ENCODE measurements around the gene KRTAP16-1. TPM values are rescaled to one million over a fixed set of nuclear protein-coding genes. Genes with fewer than 3 reads are reported as not detected.
"Not testable (repeated sequence)": the region's sequence is repeated elsewhere in the genome, so short reads cannot be mapped to it uniquely, and the experiment has no call there.

KRTAP16-1 gene, protein sequence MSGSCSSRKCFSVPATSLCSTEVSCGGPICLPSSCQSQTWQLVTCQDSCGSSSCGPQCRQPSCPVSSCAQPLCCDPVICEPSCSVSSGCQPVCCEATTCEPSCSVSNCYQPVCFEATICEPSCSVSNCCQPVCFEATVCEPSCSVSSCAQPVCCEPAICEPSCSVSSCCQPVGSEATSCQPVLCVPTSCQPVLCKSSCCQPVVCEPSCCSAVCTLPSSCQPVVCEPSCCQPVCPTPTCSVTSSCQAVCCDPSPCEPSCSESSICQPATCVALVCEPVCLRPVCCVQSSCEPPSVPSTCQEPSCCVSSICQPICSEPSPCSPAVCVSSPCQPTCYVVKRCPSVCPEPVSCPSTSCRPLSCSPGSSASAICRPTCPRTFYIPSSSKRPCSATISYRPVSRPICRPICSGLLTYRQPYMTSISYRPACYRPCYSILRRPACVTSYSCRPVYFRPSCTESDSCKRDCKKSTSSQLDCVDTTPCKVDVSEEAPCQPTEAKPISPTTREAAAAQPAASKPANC
- total RNA-seq (2014; rRNA removed; shearing (Covaris generic)) = not detected in 2 replicates

GRCh38 chr17:41308918-41309359, at the start of gene KRTAP16-1:
Gene KRTAP16-1 (minus strand): TSS chr17:41309309. CDS start chr17:41309253, 56 bp downstream.
- no peak for DNase-seq (ENCODE audit: low spot score)

- no peak for DNase-seq (ENCODE audit: low spot score)
Measured at GRCh38 chr17:41354536-41354935, 45.4 kb upstream of the KRTAP16-1 start.

DNA sequence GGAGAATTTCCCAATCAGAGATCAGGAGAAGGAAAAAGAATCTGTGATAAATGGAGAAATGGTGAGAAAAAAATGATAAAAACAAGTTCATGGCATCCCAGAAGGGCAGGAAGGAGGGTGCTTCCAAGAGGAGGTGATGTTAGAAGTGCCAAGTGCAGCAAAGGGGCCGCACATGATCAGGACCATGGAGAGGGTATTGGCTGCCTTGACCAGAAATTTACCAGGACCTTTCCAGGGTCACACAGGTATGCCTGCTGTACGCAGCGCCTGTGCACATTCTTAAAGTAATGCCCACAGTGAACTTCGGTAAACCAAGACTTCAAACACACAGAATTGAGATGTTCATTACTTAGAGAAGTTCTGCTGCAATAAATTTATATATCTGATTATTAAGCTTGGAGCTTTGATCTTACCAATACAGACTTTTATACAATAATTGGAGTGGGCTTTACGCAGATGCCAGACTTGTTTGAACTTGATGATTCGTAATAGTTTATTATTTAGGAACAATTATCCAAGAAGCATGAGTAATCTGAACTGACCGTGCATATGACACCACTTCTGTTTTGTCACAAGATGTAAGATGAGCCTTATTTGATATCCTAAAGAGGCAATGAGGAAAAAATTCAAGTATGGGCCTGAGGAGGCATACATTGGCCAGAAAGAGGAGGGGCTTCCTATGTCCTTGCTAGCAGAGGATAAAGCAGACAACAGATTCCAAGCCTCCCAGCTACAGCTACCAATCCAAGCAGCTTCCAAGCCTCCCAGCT, 43.7 kb upstream of the KRTAP16-1 start:
- DNase-seq (ENCODE audit: low spot score) = no peak

GRCh38 chr17:41351177-41351576, 42.1 kb upstream of the KRTAP16-1 start:
- no peak for DNase-seq (ENCODE audit: low spot score)

GRCh38 chr17:41350381-41350878, 41.3 kb upstream of the KRTAP16-1 start, which contains the start of gene KRT33A:
Gene KRT33A (minus strand): TSS chr17:41350828. CDS start chr17:41350767, 61 bp downstream.
- not testable (repeated sequence) for DNase-seq (ENCODE audit: low spot score)

- no peak for DNase-seq (ENCODE audit: low spot score)
Measured at GRCh38 chr17:41347869-41348760, 39.0 kb upstream of the KRTAP16-1 start.

GRCh38 chr17:41346421-41346820, 37.3 kb upstream of the KRTAP16-1 start:
- not testable (repeated sequence) for DNase-seq (ENCODE audit: low spot score)

DNA sequence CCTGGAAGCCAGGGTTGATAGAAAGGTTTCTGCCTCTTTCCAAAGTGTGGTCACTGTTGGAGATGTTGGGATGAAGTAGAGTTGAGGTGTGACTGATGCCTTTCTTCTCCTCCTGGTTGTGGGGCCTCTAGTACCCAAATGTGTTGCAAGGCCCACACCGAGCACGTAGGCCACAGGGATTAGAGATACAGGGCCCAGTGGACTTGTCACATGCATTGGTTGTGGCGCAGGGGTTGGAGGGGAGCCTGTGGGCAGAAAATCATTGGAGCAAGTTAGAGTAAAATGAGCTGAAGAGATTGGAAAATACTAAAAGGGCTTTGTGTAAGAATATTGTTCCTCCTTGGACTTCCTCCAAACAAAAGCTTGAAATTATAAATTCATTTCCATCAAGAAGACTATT, 36.9 kb upstream of the KRTAP16-1 start:
- DNase-seq (ENCODE audit: low spot score) = no peak

DNA sequence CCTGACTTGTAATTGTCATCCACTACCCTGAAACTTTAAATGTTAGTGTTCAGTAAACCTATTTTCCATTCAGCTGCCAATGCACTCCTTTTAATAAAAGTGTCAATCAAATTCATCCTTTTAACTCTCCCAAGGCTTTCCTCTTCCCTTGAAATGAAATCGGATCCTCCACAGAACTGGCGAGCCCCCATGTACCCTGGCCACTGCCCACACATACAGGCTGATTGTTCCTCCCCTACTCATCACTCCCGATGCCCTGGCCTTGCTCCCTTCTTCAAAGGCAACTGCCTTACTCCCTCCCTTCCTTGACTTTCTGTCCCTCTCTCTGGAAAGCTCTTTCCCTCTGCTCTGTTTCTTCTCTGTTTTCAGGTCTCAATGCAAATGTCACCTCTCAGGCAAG, 33.9 kb upstream of the KRTAP16-1 start:
- DNase-seq (ENCODE audit: low spot score) = no peak

DNA sequence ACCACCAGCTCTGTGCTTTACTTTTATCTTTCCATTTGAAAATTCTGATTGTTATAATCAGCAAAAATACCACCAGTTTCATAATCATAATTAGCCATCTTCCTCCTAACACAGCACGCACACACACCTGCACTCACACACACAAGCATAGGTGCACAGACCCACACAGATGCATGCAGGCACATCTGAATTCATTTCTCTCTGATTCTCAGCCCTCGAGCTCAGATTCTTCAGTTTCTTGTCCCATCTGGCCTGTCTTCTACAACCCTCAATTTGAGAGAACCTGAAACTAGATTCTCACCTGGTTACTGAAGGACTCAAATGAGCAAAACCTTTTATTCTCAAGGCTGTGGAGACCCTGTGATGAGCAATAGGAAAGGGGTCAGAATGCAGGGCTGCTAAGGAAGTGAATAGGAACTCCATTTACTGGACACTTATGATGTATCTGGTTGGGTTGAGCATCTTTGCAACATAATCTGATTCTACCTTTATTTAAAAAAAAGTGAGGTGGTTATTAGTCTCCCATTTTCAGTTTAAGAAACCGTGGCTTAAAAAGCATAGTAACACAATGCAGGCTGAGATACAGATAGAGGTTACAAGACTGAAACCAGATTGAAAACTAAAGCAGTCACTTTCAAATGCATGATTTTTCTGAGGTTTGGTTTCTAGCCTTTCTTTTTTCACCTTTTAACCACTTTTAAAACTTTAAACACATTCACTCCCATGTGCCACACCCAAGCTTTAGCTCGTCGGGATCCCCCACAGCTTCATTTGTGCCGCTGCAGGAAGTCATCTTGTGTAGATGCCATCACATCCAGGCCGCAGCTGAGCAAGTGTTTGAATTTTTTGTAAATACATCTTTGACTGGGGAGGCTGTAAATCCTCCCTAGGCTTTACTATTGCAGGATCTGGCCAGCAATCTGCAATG, 32.1 kb upstream of the KRTAP16-1 start:
- DNase-seq (ENCODE audit: low spot score) = no peak

DNA sequence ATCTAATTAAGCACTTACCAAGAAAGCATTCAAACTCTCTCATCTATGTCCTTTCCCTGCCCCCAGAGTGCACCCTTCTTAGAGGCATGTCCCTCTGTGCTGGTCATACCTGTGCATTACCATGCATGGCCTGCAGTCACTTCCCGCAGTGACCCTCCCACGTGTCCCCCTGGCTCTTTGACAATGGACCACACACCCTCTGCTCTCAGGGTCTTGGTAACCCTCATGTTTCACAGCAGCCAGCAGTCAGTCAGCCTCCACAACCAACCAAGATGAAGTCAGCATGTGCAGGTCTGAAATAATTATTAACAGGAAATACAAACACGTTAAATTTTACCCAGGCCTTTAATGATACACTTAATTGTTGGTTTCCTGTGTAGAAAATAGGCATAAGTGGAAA, 31.4 kb upstream of the KRTAP16-1 start:
- no peak for DNase-seq (ENCODE audit: low spot score)

DNA sequence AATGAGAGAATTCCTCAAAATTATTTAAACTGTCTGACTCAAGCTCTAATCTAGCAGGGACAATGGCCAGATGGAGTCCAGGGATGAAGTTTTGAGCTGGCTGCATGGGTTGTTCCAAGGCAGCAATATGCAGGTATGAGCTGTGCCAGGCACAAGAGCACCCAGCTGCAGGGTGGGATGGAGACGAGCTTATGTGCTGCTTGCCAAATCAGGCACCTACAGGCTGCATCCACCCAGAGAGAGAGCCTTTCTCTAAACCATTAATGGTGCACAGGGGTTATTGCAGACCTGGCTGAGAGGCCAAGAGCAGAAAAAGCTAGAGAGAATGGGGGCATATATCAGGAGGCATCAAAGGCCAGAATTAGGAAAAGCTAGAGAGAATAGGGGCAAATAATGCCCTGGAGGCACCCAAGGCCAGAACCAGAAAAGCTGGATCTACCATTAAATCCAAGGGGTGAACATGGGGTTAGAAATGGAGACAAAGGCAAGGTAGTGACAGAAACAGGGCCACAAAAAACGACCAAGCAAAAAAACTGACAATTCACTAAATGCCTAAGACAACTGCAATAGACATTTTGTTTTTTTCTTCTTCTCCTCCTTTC, 30.6 kb upstream of the KRTAP16-1 start:
- no peak for DNase-seq (ENCODE audit: low spot score)

GRCh38 chr17:41338961-41339485, 29.9 kb upstream of the KRTAP16-1 start:
- no peak for DNase-seq (ENCODE audit: low spot score)

GRCh38 chr17:41335747-41336146, 26.6 kb upstream of the KRTAP16-1 start:
- DNase-seq (ENCODE audit: low spot score) = no peak

DNA sequence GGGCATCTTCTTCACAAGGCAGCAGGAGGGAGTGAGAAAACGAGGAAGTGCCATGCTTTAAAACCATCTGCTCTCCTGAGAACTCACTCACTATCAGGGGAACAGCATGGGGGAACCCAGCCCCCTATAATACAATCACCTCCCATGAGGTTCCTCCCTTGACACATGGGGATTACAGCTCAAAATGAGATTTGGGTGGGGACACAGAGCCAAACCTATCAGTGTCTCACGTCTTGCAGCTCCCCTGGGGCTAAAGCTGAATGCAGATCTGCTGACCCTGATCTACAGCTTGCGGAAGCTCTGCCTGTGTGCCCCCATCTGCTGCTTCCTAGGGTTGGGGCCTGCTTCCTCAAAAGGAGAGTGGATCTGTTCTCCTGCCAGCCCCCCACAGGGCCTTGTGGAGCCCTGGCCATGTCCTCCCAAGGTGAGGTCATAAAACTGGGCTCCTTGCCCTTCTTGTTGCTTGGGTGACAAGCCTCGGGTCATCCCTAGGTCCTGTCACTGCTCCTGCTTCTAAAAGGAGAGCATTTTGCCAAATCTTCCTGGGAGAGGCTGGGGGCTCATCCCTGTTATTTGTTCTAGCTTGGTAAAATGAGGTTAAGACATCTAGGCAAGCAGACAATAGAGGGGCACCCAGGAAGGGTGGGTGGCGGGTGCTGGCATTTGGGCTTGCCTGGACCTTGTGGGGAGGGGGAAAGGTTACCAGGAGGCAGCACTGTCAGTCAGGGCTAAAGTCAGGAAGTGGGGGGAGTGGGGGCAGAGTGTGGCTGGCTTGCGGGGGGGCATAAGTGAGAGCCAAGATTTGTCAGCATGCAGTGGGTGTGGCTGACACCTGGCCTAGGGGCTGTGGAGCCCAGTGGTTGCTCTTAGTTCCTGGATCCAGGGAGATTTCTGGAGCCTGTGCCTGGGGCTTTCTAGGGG, 25.5 kb upstream of the KRTAP16-1 start:
- no peak for DNase-seq (ENCODE audit: low spot score)

GRCh38 chr17:41333836-41334235, 24.7 kb upstream of the KRTAP16-1 start:
- no peak for DNase-seq (ENCODE audit: low spot score)

GRCh38 chr17:41333098-41333497, 24.0 kb upstream of the KRTAP16-1 start:
- no peak for DNase-seq (ENCODE audit: low spot score)

- no peak for DNase-seq (ENCODE audit: low spot score)
Measured at GRCh38 chr17:41332239-41332638, 23.1 kb upstream of the KRTAP16-1 start.
